Measurements from ENCODE around the gene ZNF581.

Gene ZNF581

DNA sequence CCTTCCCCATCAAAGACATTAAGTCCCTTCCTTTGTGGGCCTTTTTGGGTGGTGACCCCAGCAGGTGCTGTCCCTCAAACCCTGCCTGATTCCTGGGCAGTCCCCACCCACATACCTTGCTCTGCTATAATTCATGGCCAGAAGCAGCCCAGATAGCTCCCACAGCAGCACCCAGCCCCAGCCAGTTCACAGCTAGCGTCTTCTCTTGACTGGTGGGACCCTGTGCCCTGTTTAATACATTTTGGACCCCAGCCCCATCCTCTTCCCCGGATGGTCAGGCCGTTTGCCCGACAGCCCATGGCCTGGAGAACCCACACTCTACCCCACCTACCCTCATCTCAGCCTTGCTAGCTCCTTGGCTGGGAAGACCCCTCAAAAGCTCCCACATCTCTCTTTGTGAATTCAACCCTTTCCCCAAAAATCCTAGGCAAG lies 6.7 kb downstream of the ZNF581 start:
- no peak for DNase-seq

DNA sequence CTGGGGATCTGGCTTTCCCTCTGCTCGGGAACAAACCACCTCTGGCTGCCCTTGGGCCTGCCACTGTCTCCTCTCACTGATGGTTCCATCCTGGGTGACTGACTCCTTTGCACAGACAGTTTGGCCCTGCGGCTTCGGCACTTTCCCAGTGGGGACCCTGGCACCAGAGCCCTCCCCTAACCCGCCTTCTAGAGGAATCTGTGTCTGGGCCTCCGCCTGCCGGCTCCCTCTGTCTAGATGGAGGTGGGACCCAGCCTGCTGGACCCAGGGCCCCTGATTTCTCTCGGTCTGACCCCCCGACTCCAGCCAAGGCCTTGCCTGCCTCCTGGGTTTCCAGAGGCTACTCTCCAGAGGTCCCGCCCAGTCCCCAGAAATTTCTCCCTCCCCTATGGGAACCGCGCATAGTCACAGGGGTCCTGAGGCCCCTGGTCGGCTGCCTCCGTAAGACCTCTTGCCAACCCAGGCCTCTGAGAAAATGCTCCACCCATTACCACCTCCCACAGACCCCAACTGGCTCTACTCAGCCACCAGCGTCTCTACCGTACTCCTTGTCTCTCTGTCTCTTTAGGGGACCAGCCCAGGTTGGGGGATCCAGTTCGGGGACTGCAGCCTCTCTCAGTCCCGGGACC lies 7.3 kb downstream of the ZNF581 start:
- DNase-seq = no peak

DNA sequence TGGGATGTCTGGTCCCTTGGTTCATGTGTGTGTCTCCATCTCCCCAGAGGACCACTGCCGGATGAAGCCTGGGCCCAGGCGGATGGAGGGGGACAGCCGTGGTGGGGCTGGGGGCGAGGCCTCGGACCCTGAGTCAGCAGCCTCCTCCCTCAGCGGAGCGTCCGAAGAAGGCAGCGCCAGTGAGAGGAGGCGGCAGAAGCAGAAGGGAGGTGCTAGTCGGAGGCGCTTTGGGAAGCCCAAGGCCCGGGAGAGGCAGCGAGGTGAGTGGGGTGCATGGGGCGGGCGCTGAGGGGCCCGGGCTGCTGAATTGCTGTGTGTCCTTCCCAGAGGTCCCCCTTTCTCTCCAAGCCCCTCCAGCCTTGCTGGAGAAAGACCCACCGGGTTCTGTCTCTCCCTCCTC lies 7.8 kb downstream of the ZNF581 start:
- no peak for DNase-seq

- DNase-seq = no peak
These were observed 9.1 kb downstream of the ZNF581 start for GRCh38 chr19:55652311-55653128.

- DNase-seq = peak; percentile 99 to 100
These were observed 10.3 kb downstream of the ZNF581 start for GRCh38 chr19:55653651-55654322.

DNA sequence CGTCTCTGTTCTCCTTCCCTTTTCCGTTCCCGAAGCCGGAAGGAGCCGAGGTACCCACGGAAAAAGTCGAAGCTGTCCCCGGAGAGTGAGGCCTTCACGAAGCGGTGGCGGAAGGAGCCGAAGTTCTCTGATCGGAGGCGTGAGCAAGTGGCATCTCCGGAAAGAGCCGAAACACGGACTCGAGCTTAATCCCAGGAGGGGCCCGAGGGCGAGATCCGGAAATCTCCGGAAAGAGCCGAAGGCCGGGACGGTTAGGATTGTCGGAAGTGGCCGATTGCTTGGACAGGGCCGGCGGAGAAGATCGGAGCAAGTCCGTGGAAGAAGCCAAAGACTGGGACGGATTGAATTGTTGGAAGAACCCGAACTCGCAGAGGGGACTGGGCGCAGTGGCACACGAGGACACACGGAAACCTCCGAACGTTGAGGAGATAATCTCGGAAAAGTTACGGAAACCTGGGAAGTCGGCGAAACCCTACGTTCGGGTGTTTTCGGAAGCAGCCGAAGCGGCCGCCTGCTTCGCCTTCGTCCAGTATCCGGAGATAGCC lies 10.9 kb downstream of the ZNF581 start:
- peak; percentile 99 to 100 for DNase-seq

DNA sequence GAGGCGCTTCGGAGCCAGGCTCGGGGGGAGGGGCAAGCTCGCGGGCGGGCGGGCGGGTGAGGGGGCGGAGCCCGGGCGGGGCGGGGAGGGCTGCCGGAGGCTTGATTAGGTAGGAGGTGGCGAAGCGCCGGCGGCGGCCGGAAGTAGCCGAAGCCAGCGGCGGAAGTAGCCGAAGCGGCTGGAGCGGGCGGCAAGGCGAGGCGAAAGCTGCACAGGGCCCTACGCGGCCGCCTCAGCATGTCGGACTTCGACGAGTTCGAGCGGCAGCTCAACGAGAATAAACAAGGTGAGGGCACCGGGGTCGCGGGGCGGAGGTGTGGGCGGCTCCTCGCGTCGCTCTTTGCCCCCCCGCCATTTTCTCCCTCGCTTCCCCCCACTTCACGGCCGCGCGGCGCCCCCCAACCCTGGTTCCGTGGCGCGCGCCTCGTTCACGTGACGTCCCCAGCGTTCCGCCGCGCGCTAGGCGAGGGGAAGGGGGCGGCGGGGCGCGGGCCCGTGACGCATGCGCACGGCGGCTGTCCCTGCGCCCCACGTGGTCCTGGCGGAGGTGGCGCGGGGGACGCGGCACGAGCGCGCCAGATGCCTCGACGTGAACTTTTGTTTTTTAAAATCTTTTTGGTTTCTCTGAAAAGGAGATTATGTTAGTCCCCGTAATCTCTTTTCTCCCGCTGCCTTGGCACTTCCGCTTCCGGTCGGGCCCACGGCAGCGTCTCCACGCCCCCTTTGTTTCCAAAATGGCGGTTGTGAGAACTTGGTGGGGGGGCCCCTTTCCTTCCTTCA lies 11.6 kb downstream of the ZNF581 start, which contains the start of gene U2AF2:
Gene U2AF2 (plus strand): TSS at position 168 of the 780 bp plus-strand sequence. CDS start 70 bp downstream, at position 238.
- DNase-seq = peak; percentile 83 to 99

DNA sequence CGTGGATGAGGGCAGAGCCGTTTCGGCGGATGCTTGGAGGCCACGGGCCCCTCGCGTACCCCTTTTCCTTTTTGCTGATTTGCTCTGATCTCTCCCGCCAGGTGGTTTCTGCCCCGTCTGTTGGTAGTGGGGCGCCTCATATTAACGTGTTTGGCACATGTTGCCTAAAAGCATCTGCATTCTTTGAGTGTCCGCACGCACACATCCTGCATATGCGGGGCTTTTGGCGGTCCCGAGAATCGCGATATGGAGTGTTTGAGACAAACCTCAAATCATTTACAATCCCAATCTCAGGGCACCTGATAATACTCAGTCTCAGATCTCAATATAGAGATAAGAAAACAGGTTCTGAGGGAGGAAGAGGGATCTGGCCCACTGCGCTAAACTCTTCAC lies 12.2 kb downstream of the ZNF581 start:
- no peak for DNase-seq

DNA sequence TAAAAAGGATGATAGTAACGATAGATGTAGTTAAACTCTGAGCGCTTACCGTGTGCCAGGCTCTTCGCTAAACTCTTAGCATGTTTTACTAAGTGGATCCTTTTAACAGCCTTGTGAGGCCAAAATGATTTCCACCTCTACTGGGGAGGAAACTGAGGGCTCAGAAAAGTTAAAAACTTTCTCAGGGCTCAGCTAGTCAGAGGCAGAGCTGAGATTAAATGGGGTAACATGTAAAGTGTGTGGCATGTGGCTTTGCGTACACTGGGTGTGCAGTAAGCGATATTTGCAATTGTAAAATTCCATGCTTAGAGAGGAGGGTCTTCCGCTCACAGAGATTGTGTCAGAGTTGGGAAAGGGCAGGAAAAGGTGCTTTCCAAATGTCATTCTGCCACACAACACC lies 13.1 kb downstream of the ZNF581 start:
- no peak for DNase-seq

DNA sequence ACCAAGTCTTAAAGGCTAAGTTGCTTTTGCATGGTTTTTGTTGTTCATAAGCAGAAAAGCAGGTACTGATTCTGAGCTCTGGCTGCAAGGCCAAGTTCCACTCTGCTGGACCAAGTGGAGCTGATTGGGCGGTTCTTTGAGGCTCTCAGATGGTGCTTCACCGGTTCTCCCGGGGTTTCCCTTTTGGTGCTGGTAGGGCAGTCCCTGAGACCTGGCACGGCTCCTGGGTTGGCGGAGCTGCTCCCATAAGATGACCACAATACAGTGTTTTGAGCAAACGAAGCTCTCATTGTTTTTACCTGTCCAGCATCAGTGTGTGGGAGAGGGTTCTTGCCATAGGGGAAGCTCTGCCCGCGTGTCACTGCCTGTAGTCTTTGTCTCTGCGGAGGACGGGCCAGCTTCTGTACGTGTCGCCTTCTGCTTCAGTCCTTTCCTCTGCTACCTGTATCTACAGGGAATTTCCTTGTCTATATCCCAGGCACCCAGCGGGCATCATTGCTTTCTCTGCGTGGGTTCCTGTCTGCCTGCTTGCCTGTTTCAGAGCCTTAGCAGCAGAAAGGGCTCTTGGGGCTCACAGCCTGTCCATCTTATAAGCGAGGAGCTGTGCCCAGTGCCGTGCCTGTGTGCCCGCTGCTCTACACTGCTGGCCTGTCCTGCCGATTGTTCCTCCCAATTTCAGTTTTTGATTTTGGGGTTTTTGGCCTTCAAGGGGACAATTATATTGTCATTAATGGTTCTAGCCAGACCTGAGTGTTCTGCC lies 13.7 kb downstream of the ZNF581 start:
- peak in 1 of 2 experiments; percentile 38 for DNase-seq

DNA sequence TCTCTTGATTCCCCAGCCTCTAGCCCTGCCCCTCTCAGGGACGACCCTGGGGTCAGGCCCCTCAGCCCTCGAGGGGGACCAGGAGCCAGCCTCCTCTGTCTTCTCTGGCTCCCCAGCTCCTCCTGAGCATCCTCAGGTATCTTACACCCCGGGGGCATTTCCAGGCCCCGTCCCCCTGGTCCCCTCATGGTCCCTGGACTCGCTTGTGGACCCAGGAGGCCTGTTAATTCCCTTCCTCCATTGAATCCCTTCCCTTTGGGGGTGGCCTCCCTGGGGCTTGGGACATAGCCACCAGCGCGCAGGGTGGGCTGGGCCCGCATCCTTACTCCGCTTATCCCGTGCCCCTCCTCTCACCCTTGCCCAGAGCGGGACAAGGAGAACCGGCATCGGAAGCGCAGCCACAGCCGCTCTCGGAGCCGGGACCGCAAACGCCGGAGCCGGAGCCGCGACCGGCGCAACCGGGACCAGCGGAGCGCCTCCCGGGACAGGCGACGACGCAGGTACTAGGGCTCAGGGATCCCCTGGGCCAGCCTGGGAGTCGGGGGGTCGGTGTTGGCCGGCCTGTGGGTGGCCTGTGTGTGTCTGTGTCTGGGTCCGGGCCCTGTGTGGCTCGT lies 15.5 kb downstream of the ZNF581 start:
- DNase-seq = no peak

DNA sequence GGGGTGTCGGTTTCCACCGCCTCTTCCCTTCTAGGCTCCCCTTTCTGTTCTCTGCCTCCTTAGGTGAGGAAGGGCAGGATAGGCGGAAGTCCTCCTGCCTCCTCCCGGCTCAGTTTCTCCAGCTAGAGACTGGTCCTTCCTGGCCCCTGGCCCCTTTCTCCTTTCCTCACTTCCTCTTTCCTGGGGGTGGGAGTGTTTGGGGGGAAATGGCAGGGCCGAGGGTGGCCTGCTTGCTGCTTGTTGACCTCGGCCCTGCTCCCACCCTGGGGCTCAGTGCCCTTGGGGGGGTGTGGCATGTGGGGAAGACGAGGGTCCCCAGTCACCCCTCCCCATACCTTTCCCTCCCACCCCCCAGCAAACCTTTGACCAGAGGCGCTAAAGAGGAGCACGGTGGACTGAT lies 16.4 kb downstream of the ZNF581 start:
- DNase-seq = no peak

DNA sequence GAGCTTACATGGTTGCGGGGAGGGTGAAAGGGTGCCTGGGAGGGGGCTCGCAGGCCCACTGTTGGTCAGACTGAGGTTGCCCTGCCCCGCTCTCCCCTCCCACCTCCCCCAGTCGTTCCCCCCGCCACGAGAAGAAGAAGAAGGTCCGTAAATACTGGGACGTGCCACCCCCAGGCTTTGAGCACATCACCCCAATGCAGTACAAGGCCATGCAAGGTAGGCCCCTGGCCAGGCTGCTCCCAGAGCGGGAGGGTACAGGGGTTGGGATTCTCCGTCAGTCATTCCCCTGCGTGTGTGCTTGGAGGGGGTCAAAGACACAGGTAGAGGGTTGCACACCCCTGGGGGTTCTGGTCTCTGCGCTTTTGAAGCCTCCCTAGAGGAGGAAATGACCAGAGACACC lies 17.0 kb downstream of the ZNF581 start:
- no peak for DNase-seq

DNA sequence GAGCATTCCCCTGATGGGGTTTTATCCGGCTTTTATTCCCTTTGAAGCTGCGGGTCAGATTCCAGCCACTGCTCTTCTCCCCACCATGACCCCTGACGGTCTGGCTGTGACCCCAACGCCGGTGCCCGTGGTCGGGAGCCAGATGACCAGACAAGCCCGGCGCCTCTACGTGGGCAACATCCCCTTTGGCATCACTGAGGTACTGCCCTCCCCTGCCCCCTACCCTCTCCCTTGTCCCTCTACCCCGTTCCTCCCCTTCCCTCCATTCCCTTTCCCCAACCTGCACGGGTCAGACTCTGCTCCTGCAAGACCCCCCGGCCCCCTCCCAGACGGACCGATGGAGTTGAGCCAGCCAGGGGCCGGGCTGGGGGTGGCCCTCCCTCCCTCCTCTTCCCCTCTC lies 17.5 kb downstream of the ZNF581 start:
- no peak for DNase-seq

DNA sequence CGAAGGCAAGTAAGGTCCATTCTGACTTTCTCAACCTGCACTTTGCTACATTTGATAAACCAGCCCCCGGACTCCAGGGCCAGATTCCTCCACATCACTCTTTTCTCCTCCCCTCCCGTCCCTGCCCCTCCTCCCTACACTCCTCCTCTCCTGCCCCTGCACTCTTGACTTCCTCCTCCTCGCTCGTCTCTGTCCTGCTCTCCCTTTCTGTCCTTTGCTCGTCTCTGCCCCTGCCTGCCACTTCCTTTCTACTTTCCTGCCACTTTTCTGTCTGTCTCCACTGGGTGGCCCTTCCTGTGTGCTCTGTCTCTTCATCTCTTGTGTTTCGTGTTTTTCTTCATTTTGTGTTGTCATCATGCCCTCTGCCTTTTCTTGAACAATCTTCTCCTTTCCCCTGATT lies 18.4 kb downstream of the ZNF581 start:
- no peak for DNase-seq

DNA sequence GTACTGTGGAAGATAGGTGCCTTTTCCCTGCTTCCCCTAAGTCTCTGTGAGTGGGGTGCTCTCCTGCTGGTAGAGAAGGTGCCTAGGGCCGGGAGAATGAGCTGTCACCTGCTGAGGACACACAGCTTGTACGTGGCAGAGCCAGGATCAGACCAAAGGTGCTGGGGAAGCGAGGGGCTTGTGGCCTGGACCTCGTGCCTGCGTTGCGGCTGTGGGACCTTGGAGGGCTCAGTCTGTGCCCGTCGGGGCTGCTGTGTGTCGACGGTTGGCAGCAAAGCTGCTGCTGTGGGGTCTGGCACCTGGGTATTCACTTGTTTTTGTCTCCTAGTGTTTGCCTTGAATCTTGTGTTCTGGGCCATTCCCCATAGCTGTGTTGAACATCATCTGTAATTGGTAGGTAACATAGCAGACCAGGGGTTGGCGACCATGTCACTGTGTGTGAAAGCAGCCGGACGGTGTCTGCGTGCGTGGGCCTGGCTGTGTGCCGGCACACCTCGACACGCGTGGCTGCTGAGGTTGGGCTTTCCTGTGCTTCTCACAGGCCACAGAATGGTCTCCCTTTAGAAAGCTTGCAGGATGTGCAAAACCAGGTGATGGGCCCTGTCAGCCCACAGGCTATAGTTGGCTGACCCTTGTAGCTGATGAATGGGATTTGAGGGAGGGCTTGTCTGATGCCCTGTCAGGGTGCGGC lies 20.5 kb downstream of the ZNF581 start:
- DNase-seq = no peak

GRCh38 chr19:55666343-55667005 lies 23.0 kb downstream of the ZNF581 start:
- DNase-seq = no peak

DNA sequence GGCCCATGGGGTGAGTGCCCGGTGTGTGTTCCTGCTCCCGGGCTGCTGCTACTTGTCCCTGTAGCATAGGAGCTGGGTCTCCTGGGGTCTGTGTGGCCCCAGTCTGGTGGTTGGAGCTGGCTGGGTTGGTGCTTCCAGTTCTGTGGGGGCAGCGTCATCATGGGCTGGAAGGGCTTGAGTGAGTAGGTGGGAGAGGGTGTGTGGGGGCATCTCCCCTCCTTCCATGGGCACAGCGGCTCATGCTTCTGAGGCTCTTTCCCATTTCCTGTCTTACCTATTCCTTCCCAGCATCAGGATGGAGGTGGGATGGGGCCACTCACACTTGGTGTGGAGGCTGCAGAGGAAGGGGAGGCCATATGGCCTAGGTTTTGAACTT lies 23.5 kb downstream of the ZNF581 start:
- DNase-seq = no peak

GRCh38 chr19:55667511-55667910 lies 24.1 kb downstream of the ZNF581 start:
- no peak for DNase-seq

DNA sequence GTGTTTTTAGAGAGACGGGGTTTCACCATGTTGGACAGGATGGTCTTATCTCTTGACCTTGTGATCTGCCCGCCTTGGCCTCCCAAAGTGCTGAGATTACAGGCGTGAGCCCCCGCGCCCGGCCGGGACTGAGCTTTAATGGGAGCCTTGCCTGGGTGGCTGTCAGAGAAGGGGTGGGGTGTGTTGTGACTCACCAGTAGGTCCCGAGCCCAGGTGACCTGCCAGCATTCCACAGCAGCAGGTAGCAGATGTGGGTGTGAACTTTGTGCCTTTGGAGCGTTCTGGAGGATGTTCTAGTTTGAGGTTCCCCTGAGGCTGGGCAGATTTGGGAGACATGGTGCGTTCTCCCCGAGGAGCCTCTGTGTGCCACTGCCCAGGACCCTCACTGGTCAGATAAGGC lies 24.5 kb downstream of the ZNF581 start:
- no peak for DNase-seq
